ENCODE measurements around the gene BDH2.

The BDH2 gene

DNA sequence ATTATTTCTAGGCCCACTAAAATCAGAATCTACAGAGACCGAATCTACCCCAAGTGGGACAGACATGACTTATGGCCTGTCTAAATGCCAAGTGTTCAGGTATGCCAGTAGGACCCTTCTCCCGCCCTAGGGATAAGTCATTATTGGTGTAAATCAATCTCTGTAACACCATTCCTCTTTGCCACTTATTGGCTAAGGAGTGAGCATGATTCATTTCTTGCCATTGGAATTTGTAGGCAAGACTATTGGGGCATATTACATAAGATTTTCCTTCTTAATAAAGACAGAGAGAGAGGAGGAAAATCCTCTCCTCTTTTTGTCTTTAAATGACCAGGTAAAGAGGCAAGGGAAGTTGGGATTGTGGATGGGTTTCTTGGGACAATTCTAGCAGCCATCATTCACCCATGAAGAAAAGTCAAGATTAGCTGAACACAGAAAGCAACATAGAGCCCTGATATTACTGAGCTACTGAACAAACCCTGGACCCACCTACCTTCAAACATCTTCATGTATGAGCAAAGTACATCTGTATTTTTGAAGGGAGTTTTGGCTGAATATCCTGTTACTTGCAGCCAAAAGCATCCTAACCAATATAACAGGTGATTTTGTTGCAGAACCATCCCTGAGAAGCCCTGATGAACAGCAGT lies 25.7 kb downstream of the BDH2 start:
- TF ChIP-seq, protein P1, sequence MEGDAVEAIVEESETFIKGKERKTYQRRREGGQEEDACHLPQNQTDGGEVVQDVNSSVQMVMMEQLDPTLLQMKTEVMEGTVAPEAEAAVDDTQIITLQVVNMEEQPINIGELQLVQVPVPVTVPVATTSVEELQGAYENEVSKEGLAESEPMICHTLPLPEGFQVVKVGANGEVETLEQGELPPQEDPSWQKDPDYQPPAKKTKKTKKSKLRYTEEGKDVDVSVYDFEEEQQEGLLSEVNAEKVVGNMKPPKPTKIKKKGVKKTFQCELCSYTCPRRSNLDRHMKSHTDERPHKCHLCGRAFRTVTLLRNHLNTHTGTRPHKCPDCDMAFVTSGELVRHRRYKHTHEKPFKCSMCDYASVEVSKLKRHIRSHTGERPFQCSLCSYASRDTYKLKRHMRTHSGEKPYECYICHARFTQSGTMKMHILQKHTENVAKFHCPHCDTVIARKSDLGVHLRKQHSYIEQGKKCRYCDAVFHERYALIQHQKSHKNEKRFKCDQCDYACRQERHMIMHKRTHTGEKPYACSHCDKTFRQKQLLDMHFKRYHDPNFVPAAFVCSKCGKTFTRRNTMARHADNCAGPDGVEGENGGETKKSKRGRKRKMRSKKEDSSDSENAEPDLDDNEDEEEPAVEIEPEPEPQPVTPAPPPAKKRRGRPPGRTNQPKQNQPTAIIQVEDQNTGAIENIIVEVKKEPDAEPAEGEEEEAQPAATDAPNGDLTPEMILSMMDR (IDR thresholded peaks at IDR 0.05; ENCODE audit: low read depth, low read length), result no peak
- H3K4me3 ChIP-seq (ENCODE audit: low read depth, low read length), result no peak overlapping the region

DNA sequence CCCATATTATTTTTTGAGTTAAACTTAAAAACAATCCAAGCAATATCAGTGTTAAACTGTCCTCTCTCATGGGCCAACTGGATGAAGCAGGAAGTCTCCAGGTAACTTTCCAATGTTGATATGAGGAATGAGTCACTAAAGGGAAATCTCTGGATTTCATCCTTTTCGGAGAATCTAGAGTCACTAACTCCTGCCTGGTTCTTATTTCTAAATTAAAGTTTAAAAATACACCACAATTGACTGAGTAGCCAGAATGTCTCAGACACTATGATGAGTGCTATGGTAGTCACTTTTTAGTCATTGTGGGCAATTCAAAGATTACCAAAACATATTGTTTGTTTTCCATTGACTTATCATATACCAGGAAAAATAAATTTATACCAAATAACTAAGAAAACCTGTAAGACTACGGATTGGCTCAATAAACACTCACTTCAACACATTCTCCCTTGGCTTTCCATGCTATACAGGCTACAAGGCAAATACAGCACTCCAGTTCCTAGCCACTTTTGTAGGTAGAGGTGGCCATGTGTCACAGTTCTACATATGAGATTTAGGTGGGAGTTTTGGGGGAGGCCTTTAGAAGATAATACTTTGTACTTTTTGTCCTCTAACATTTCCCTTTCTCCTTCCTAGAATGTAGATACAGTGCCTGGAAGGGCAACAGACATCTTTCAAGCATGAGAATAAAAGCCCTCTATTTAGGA lies 31.6 kb downstream of the BDH2 start:
- no peak overlapping the region for H3K4me3 ChIP-seq (ENCODE audit: low read depth, low read length)
- TF ChIP-seq, protein P1 (IDR thresholded peaks at IDR 0.05; ENCODE audit: low read depth, low read length), result no peak

DNA sequence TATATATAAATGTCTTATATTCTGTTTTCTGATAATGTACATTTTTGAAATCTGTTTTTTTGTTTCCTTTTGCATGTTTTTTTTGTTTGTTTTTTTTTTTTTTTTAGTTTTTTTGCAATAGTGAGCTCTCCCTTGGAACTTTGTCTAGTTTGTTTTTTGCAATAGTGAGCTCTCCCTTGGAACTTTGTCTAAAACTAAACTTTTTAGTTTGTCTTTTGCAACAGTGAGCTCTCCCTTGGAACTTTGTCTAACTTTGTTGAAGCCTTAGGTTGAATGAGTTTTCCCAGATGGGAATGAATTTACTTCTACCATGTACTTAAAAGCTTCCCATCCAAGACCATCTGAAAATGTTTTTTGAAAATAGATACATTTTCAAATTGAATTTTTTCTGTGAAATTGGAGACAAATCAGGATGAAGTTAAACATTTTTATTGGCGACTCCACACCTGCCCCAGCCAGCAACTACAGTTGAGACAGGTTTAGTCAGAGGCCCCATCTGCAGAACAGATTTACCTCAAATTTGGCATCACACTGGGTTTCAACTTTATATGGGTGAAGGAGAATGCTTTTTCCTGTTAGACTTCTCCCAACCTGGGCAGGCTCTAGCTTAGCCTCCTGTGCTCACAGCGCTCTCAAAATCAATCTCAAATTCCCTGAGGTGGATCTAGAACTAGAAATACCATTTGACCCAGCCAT lies 39.0 kb downstream of the BDH2 start:
- TF ChIP-seq, protein P1 (IDR thresholded peaks at IDR 0.05; ENCODE audit: low read depth, low read length), result no peak
- H3K4me3 ChIP-seq (ENCODE audit: low read depth, low read length), result no peak overlapping the region

DNA sequence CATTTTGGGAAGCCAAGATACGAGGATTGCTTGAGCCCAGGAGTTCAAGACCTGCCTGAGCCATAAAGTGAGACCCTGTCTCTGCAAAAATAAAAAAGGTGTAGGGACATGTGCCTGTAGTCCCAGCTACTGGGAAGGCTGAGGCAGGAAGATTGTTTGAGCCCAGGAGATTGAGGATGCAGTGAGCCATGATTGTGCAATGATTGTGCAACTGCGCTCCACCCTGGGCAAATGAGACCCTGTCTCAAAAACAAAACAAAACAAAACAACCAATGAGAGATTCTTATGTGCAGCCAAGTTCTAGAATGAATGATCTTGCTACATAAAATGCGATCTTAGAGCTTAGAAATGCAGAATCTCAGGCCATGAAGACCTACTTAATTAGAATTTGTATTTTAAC lies 45.6 kb downstream of the BDH2 start:
- no peak overlapping the region for H3K4me3 ChIP-seq (ENCODE audit: low read depth, low read length)
- TF ChIP-seq, protein P1 (IDR thresholded peaks at IDR 0.05; ENCODE audit: low read depth, low read length), result no peak

DNA sequence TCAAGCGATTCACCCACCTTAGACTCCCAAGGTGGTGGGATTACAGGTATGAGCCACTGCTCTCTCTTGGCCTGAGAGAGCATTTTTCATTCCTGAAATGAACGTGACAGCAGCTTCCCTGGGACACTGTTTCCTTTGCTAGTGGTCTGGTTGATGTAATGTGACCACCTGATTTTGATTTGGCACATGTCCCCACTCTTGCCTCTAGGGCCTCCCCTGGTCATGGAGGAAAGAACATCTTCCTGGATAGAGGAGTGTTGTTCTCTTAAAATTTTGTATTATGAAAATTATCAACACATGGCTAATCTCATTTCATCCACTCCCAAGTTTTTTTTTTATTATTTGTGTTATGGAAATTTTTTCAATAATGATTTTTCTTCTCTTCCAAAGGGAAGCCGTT lies 46.9 kb downstream of the BDH2 start:
- TF ChIP-seq, protein P1 (IDR thresholded peaks at IDR 0.05; ENCODE audit: low read depth, low read length), result no peak
- H3K4me3 ChIP-seq (ENCODE audit: low read depth, low read length), result no peak overlapping the region

DNA sequence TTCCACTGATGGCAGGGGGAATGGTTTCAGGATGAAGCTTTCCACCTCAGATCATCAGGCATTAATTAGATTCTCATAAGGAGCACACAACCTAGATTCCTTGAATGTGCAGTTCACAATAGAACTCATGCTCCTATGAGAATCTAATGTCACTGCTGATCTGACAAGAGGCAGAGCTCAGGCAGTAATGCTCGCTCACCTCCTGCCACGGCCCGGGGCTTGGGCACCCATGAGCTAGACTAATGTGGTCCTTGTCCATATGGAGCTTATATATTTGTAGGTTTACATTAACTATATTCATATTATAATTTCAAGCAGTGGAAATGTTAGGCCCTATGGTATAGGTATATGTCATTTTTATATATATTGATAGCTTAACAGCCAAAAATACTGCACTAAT lies 47.5 kb downstream of the BDH2 start:
- H3K4me3 ChIP-seq (ENCODE audit: low read depth, low read length), result no peak overlapping the region
- TF ChIP-seq, protein P1 (IDR thresholded peaks at IDR 0.05; ENCODE audit: low read depth, low read length), result no peak
